GM23338 (cell line): ENCODE results near the gene CCNL1.

Source experiments
- CREB1 ChIP-seq: fragments of 250-450 bp; sonication (Bioruptor Pico); IDR thresholded peaks from 2 replicates; pipeline ENCODE4 v1.5.0; 2020; ENCODE audit warnings: low read depth, mild to moderate bottlenecking, moderate library complexity
- CTCF ChIP-seq, 2 experiments: fragments of 200-600 bp in 1 of 2; sonication (generic) in 1 of 2; conservative IDR thresholded peaks; 2 replicates each; pipeline versions ENCODE4 v1.5.1 to v1.6.1; 2016 to 2017; ENCODE audit warnings: antibody characterized with exemption in 2 of 2, low read depth in 2 of 2, mild to moderate bottlenecking in 2 of 2, moderate library complexity in 1 of 2
- ETS1 ChIP-seq: IDR thresholded peaks from 2 replicates; pipeline ENCODE4 v1.6.1; 2016; ENCODE audit warnings: antibody characterized with exemption
- EZH2 ChIP-seq: fragments of 200-600 bp; sonication (generic); IDR thresholded peaks from one replicate; pipeline ENCODE4 v1.8.0; 2017; ENCODE audit warnings: antibody characterized with exemption, mild to moderate bottlenecking, low read depth; ENCODE audit not compliant: unreplicated experiment
- EZH2phosphoT487 ChIP-seq: fragments of 200-600 bp; sonication (generic); IDR thresholded peaks from one replicate; pipeline ENCODE4 v1.8.1; 2018; ENCODE audit warnings: antibody characterized with exemption; ENCODE audit not compliant: unreplicated experiment
- NANOG ChIP-seq: IDR thresholded peaks from 2 replicates; pipeline ENCODE4 v1.6.1; 2016; ENCODE audit warnings: antibody characterized with exemption, borderline replicate concordance
- POLR2AphosphoS5 ChIP-seq: IDR thresholded peaks from 2 replicates; pipeline ENCODE4 v1.6.1; 2016; ENCODE audit warnings: antibody characterized with exemption, low read depth
- REST ChIP-seq: IDR thresholded peaks from one replicate; pipeline ENCODE4 v1.6.1; 2018; ENCODE audit warnings: antibody characterized with exemption; ENCODE audit not compliant: unreplicated experiment
- STAT1 ChIP-seq: IDR thresholded peaks from one replicate; pipeline ENCODE4 v1.6.1; 2016; ENCODE audit warnings: antibody characterized with exemption; ENCODE audit not compliant: unreplicated experiment
- ZNF462 ChIP-seq: fragments of 250-450 bp; sonication (Bioruptor Pico); IDR thresholded peaks from 2 replicates; pipeline ENCODE4 v1.5.0; 2020; ENCODE audit warnings: mild to moderate bottlenecking, moderate library complexity

GRCh38 chr3:157148196-157148889 lies 11.6 kb downstream of the CCNL1 start:
- TF ChIP-seq REST: no peak
- TF ChIP-seq CTCF (conservative IDR thresholded peaks at IDR 0.05; ENCODE audit: low read depth in 2 of 2): no peak
- TF ChIP-seq EZH2: no peak
- no peak for TF ChIP-seq ETS1
- no peak for TF ChIP-seq EZH2phosphoT487
- TF ChIP-seq POLR2AphosphoS5: no peak
- TF ChIP-seq ZNF462 (CRISPR knock-in tag): no peak
- no peak for TF ChIP-seq STAT1
- TF ChIP-seq NANOG: no peak
- no peak for TF ChIP-seq CREB1 (CRISPR knock-in tag)
